CD4-positive, alpha-beta T cell (primary cell): ENCODE results near the gene NKAIN4. TPM values are rescaled to one million over a fixed set of nuclear protein-coding genes. Genes with fewer than 3 reads are reported as not detected.

Experiments used
- ATAC-seq: fragments of 200-7000 bp; cut with Tn5 transposase; one replicate; pipeline ENCODE4 v1.10.0; 2022; ENCODE audit warnings: mild to moderate bottlenecking; ENCODE audit not compliant: poor library complexity
- CTCF ChIA-PET: fragments of 350-600 bp; sonication (Branson Sonifier 250); formaldehyde crosslinking; loops from one replicate; lab custom pipeline; 2021; ENCODE audit warnings: antibody characterized with exemption, inconsistent platforms; lab: Charles Lee
- POLR2A ChIA-PET: fragments of 350-600 bp; sonication (Branson Sonifier 250); formaldehyde crosslinking; loops from one replicate; lab custom pipeline; 2021; ENCODE audit warnings: antibody characterized with exemption, inconsistent platforms; lab: Charles Lee
- DNase-seq, 14 experiments: peaks; one replicate each; pipeline ENCODE4 v3.0.0-alpha.2; 2013 to 2020; ENCODE audit warnings: mixed read lengths in 2 of 14
- H3K27ac ChIP-seq, 2 donors: one replicate each; pipeline versions ENCODE4 v1.5.1 to v1.7.0; 2013; ENCODE audit warnings: low read length in 2 of 2, low read depth in 1 of 2, mild to moderate bottlenecking in 1 of 2
- H3K27me3 ChIP-seq, 2 experiments: 1 replicate in 1 of 2; 2 replicates in 1 of 2; pipeline versions ENCODE4 v1.6.1 to v1.7.0; 2013; ENCODE audit warnings: low read length in 2 of 2, control low read depth in 1 of 2, mild to moderate bottlenecking in 1 of 2, moderate library complexity in 1 of 2; ENCODE audit not compliant: insufficient read depth in 2 of 2, control insufficient read depth in 1 of 2
- H3K36me3 ChIP-seq: one replicate; pipeline ENCODE4 v1.6.1; 2013; ENCODE audit warnings: low read length, control low read depth; ENCODE audit not compliant: insufficient read depth
- H3K4me1 ChIP-seq: one replicate; pipeline ENCODE4 v1.6.1; 2013; ENCODE audit warnings: low read length, control low read depth; ENCODE audit not compliant: insufficient read depth
- H3K4me3 ChIP-seq: one replicate; pipeline ENCODE4 v1.5.1; 2013; ENCODE audit warnings: mild to moderate bottlenecking, low read length, moderate library complexity
- H3K9me3 ChIP-seq, 2 experiments: 1 replicate in 1 of 2; 2 replicates in 1 of 2; pipeline versions ENCODE4 v1.6.1 to v1.7.0; 2013; ENCODE audit warnings: low read length in 2 of 2, mild to moderate bottlenecking in 2 of 2, control low read depth in 1 of 2, moderate library complexity in 1 of 2; ENCODE audit not compliant: control insufficient read depth in 1 of 2, insufficient read depth in 1 of 2
- H3K27ac Mint-ChIP-seq: one replicate; pipeline ENCODE4 v1.8.0; 2020; ENCODE audit warnings: mixed read lengths
- H3K27me3 Mint-ChIP-seq: one replicate; pipeline ENCODE4 v1.8.0; 2021; ENCODE audit warnings: mixed read lengths
- H3K36me3 Mint-ChIP-seq: one replicate; pipeline ENCODE4 v1.8.0; 2021; ENCODE audit warnings: low read depth, mixed read lengths
- H3K4me1 Mint-ChIP-seq: one replicate; pipeline ENCODE4 v1.8.0; 2021; ENCODE audit warnings: low read depth, mixed read lengths
- H3K4me3 Mint-ChIP-seq: one replicate; pipeline ENCODE4 v1.8.0; 2020; ENCODE audit warnings: mild to moderate bottlenecking, mixed read lengths
- H3K9me3 Mint-ChIP-seq: one replicate; pipeline ENCODE4 v1.8.0; 2020; ENCODE audit warnings: mixed read lengths
- CTCF ChIP-seq: fragments of 200-600 bp; IDR thresholded peaks from one replicate; pipeline ENCODE4 v1.8.0; 2022; ENCODE audit warnings: antibody characterized with exemption, mild to moderate bottlenecking
- intact Hi-C, 2 experiments: fragments of 100-400 bp; cut with DNase I in 1 of 2; cut with micrococcal nuclease in 1 of 2; formaldehyde crosslinking; loops; one replicate each; pipeline versions ENCODE4 v1.15.1 to v1.9.0; 2023 to 2025; cut with DNase I, micrococcal nuclease
- total RNA-seq, 174 experiments: library from RNA in 2 of 174; stranded (reverse) in 2 of 174; gene quantifications; one replicate each; pipeline ENCODE4 v1.2.3 and lab custom pipeline; 2021 to 2026

NKAIN4 gene
- total RNA-seq, 2 experiments from 2014 or later, result not detected

- H3K36me3 Mint-ChIP-seq, result peaks cover 18% of the 10 kb centered on the region
- no peak for TF ChIP-seq CTCF
- intact Hi-C loops, result no loop called here
- no peak overlapping the region for H3K27ac ChIP-seq
- H3K4me3 ChIP-seq, result no peak overlapping the region
- ChIA-PET CTCF (no interaction called here), POLR2A (no interaction called here)
- DNase-seq (no peak), ATAC-seq (no peak)
- H3K4me1 ChIP-seq, result peaks cover 25% of the 10 kb centered on the region
- H3K4me1 Mint-ChIP-seq, result no peaks in the 10 kb centered on the region
- peaks cover 23% of the 10 kb centered on the region for H3K36me3 ChIP-seq
- no peaks in the 10 kb centered on the region for H3K9me3 ChIP-seq
- no peaks in the 10 kb centered on the region for H3K27me3 Mint-ChIP-seq
- H3K27me3 ChIP-seq, result peaks cover 0 to 3% of the 10 kb centered on the region in 2 experiments
- H3K4me3 Mint-ChIP-seq, result no peak overlapping the region
- no peak overlapping the region for H3K27ac Mint-ChIP-seq
- no peaks in the 10 kb centered on the region for H3K9me3 Mint-ChIP-seq
These were observed 35.3 kb upstream of the NKAIN4 start for GRCh38 chr20:63289311-63290135.

GRCh38 chr20:63288581-63289251, 34.5 kb upstream of the NKAIN4 start:
- peaks cover 23% of the 10 kb centered on the region for H3K36me3 ChIP-seq
- Mint-ChIP-seq H3K36me3 (peaks cover 24% of the 10 kb centered on the region), H3K9me3 (no peaks in the 10 kb centered on the region), H3K4me3 (no peak overlapping the region), H3K27ac (peak overlapping the region; percentile 33), H3K4me1 (peaks cover 4% of the 10 kb centered on the region), H3K27me3 (no peaks in the 10 kb centered on the region)
- no peaks in the 10 kb centered on the region for H3K9me3 ChIP-seq
- no peak for DNase-seq
- CTCF ChIA-PET, result no interaction called here
- H3K4me3 ChIP-seq, result no peak overlapping the region
- no peak overlapping the region for H3K27ac ChIP-seq
- TF ChIP-seq CTCF, result no peak
- H3K27me3 ChIP-seq, result no peaks in the 10 kb centered on the region
- H3K4me1 ChIP-seq, result peaks cover 25% of the 10 kb centered on the region
- no peak for ATAC-seq
- POLR2A ChIA-PET, result no interaction called here
- intact Hi-C loops, result no loop called here

- no peaks in the 10 kb centered on the region for H3K9me3 Mint-ChIP-seq
These were observed 33.7 kb upstream of the NKAIN4 start for GRCh38 chr20:63287697-63288580.

More at GRCh38 chr20:63287697-63288580, 33.7 kb upstream of the NKAIN4 start:
- ChIA-PET POLR2A (interaction anchor here (1.1 kb wide), 1 partner anchor 15 kb away, joined by 4 read pairs; the partner anchor contains the start of gene ARFGAP1), CTCF (no interaction called here)
- H3K4me3 Mint-ChIP-seq, result no peak overlapping the region
- H3K4me1 Mint-ChIP-seq, result peaks cover 4% of the 10 kb centered on the region
- DNase-seq, result no peak
- no peak for TF ChIP-seq CTCF
- Histone ChIP-seq H3K4me1 (peaks cover 31% of the 10 kb centered on the region), H3K27ac (no peak overlapping the region), H3K4me3 (no peak overlapping the region), H3K9me3 (no peaks in the 10 kb centered on the region), H3K36me3 (peaks cover 23% of the 10 kb centered on the region), H3K27me3 (no peaks in the 10 kb centered on the region)
- no peaks in the 10 kb centered on the region for H3K27me3 Mint-ChIP-seq
- ATAC-seq, result no peak
- intact Hi-C loops, result no loop called here
- H3K27ac Mint-ChIP-seq, result no peak overlapping the region
- peaks cover 28% of the 10 kb centered on the region for H3K36me3 Mint-ChIP-seq
